ENCODE results near the gene COIL.

GRCh38 chr17:56918916-56919315 lies 41.9 kb downstream of the COIL start:
- TF ChIP-seq CTCF (IDR thresholded peaks at IDR 0.05; ENCODE audit: low read depth, low read length) (no peak), MAX (IDR thresholded peaks at IDR 0.05; ENCODE audit: low read depth, low read length) (peak; percentile 72), POLR2A (IDR thresholded peaks at IDR 0.05; ENCODE audit: extremely low read depth, insufficient read length) (no peak)

Measured in NB4 (cell line).